ENCODE data around the gene PKMYT1. TPM values are rescaled to one million over a fixed set of nuclear protein-coding genes. Genes with fewer than 3 reads are reported as not detected.

PKMYT1 gene
- total RNA-seq, 1 experiment from 2014 or later = 27.3 TPM

GRCh38 chr16:2973605-2974318, 6.5 kb downstream of the PKMYT1 start:
- no peak for DNase-seq (ENCODE audit: low read depth)

GRCh38 chr16:2973093-2973492, 7.2 kb downstream of the PKMYT1 start:
- no peak for DNase-seq (ENCODE audit: low read depth)

- no peak for DNase-seq (ENCODE audit: low read depth)
These were observed 8.1 kb downstream of the PKMYT1 start for GRCh38 chr16:2971985-2972784.

GRCh38 chr16:2971134-2971984, 8.9 kb downstream of the PKMYT1 start:
- DNase-seq (ENCODE audit: low read depth) = no peak

GRCh38 chr16:2970563-2970962, 9.7 kb downstream of the PKMYT1 start:
- DNase-seq (ENCODE audit: low read depth) = peak; percentile 28

- peak; percentile 55 for DNase-seq (ENCODE audit: low read depth)
These were observed 10.4 kb downstream of the PKMYT1 start for GRCh38 chr16:2969545-2970521.

- DNase-seq (ENCODE audit: low read depth) = peak; percentile 85
These were observed 11.3 kb downstream of the PKMYT1 start, which contains the start of gene PAQR4 for GRCh38 chr16:2968738-2969544. Gene PAQR4 (plus strand): TSS chr16:2969348. CDS start chr16:2969675, 327 bp downstream.

GRCh38 chr16:2968368-2968737, 11.9 kb downstream of the PKMYT1 start:
- DNase-seq (ENCODE audit: low read depth) = peak; percentile 43

GRCh38 chr16:2967721-2968161, 12.5 kb downstream of the PKMYT1 start:
- no peak for DNase-seq (ENCODE audit: low read depth)

GRCh38 chr16:2967211-2967631, 13.0 kb downstream of the PKMYT1 start:
- no peak for DNase-seq (ENCODE audit: low read depth)

- DNase-seq (ENCODE audit: low read depth) = no peak
These were observed 13.4 kb downstream of the PKMYT1 start for GRCh38 chr16:2966808-2967191.

- DNase-seq (ENCODE audit: low read depth) = no peak
These were observed 14.0 kb downstream of the PKMYT1 start for GRCh38 chr16:2966043-2966807.

GRCh38 chr16:2964475-2965336, 15.5 kb downstream of the PKMYT1 start:
- DNase-seq (ENCODE audit: low read depth) = peak; percentile 29

GRCh38 chr16:2963723-2964474, 16.3 kb downstream of the PKMYT1 start, which contains the start of gene KREMEN2:
Gene KREMEN2 (plus strand): TSS chr16:2964275. CDS start chr16:2964521, 246 bp downstream.
- peak; percentile 33 for DNase-seq (ENCODE audit: low read depth)

- DNase-seq (ENCODE audit: low read depth) = no peak
These were observed 17.0 kb downstream of the PKMYT1 start for GRCh38 chr16:2963074-2963722.

GRCh38 chr16:2962334-2963073, 17.7 kb downstream of the PKMYT1 start:
- DNase-seq (ENCODE audit: low read depth) = no peak

Data from RPMI7951 (cell line).